GM21360 (cell line): ENCODE results near the gene TMED10.
"Not testable (repeated sequence)": the region's sequence is repeated elsewhere in the genome, so short reads cannot be mapped to it uniquely, and the experiment has no call there.

Experiments
- ATAC-seq: cut with Tn5 transposase; IDR thresholded peaks from one replicate; pipeline ENCODE4 v1.9.1; 2021; ENCODE audit warnings: mild to moderate bottlenecking, moderate library complexity; ENCODE audit not compliant: unreplicated experiment

Gene TMED10

DNA sequence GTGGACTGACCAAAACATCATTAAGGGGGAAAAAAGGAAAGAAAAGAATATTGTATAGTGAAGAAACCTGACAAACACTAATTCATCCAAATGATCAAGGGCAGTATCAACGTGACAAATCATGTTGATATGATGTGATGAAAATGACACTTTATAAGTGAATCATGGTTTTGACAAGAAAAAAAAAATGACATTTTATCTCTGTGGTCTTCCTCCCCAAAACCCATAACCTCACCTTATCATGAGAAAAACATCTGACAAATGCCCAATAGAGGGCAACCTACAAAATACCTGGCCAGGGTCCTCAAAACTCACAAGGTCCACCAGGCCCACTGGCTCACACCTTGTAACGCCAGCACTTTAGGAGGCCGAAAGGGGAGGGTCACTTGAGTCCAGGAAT is 13.8 kb downstream of the TMED10 start:
- no peak for ATAC-seq

DNA sequence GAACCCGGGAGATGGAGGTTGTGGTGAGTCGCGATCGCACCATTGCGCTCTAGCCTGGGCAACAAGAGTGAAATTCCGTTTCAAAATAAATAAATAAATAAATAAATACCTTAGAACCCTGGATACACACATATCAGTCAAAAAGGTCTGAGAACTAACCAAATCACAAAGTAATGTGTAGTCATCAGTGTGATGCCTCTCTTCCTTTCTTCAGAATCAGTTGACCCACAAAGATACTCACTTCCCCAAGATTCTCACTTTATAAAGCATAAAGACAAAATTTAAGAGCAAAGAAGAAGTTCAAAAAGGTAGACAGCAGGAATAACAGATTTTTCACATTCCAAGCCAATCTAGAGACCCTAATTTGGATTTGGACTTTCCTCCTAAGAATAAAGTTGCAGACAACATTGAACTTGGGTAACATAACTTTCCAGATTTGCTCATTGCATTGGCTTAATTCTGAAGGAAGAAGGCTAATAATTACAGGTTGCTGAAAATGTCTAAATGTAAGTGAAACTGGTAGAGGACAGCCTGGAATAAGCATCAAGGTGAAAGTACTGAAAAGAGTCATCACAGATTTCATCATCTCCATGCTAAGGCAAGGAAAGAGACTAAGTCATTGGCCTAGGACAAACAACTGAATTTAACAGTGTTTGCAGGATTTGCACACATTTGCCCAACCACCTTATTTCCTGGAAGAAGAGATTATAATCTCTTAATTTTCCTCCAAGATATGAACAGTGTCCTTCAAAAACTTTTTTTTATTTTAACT is 17.4 kb downstream of the TMED10 start:
- no peak for ATAC-seq

DNA sequence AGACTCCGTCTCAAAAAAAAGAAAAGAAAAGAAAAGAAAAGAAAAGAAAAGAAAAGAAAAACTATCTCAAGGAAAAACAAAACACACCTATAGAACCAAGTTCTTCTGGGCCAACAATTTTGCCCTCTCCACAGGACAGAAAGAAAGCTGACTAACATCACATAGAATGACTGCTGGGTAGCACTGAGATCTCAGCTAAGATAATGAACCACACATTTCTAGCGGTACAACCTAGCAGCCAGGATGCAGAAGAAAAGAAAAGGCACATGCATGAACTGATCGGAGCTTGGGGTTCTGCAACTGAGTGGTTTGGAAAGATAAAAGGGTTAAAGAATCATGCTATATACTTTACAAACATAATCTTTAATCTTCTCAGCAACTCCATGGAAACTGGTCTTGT is 19.5 kb downstream of the TMED10 start:
- ATAC-seq: no peak

DNA sequence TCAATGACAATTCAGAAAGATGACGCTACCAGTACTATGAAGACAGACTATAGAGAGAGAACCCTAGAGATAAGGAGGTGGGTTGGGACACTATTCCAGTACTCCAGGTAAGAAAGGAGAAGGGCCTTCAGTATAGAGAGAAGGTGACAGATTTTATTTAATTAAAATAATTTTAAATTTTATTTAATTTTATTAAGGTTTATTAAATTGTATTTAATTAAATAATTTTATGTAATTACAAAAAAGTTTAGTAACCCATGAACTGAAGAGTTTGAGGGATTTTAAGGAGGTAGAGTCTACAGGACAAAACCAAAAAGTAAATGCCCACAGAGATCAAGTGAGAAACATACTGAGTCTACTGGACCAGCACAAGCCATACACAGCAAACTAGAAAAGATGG is 20.3 kb downstream of the TMED10 start:
- ATAC-seq: no peak

DNA sequence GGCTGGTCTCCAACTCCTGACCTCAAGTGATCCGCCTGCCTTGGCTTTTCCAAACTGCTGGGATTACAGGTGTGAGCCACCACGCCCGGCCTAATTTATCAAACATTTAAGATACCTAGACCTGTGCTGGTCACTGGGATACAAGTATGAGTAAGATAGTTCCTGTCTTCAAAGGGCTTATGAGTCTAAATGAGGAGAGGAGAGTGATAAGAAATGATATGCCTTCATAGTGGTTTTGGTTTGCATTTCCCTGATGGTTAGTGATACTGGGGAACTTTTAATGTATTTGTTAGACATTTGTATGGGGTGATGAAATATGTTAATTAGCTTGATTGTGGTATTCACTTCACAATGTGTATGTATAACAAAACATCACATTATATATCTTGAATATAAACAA is 21.2 kb downstream of the TMED10 start:
- no peak for ATAC-seq

DNA sequence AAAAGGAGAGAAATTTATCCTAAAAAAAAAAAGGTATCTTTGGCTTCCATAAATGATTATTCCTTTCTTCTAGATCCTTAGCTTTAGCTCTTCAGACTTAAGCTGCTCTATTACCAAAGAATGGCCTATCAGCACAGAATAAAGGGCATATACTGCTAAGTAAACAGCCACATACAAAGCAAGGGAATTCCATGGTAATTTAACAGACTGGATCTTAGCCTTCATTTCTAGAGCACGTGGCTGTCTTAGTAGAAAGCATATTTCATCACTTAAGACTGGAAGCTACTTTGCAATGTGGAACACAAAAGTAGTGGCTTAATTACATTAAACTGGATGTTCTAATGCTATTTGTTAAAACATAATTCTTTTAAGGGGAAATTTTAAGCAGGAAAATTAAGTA is 23.1 kb downstream of the TMED10 start:
- no peak for ATAC-seq

DNA sequence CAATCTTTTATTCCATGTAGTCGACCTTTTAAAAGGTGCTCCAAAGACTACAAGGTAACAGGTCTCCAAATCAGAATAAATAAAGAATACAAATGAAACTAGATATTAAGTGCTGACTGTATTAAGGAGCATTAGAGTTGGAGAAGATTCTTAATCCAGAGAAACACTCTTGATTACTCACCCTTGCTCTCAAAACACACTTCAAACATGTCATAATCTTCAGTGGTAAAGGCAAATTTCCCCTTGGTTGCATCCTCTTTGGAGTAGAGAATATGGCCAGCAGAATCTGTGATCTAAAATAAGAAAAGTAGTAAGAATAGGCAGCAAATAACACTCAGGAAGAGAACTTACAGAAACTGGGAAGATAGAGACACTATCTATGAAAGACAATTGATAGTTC is 24.6 kb downstream of the TMED10 start:
- ATAC-seq: no peak

DNA sequence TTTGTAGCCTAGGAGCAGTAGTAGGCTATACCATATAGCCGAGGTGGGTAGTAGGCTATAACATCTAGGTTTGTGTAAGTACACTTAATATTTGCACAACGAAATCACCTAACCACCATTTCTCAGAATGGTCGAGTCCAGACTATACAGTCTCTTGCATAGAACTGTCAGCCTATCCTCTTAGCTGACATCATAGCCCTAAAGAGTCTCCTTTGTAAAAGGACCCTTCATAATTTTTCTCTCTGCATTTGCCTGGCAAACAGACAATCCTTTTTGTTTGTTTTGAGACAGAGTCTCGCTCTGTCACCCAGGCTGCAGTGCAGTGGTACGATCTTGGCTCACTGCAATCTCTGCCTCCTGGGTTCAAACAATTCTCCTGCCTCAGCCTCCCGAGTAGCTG is 25.8 kb downstream of the TMED10 start:
- not testable (repeated sequence) for ATAC-seq

DNA sequence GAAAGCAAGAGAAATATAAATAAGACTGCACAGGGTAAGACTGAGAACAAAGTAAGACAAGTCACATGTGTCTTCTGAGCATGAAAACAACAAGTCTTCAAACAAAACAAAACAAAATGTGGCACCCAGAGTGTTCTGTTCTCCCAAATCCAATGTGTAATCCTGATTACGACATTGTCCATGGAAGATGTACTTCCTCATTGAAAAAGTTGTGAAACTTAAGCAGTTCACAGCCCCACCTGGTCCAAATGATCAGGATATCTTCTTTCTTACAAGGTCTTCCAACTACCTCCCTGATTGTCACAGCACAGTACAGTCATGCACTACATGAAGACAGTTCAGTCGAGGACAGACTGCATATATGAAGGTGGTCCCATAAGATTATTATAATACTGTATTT is 26.3 kb downstream of the TMED10 start:
- no peak for ATAC-seq

DNA sequence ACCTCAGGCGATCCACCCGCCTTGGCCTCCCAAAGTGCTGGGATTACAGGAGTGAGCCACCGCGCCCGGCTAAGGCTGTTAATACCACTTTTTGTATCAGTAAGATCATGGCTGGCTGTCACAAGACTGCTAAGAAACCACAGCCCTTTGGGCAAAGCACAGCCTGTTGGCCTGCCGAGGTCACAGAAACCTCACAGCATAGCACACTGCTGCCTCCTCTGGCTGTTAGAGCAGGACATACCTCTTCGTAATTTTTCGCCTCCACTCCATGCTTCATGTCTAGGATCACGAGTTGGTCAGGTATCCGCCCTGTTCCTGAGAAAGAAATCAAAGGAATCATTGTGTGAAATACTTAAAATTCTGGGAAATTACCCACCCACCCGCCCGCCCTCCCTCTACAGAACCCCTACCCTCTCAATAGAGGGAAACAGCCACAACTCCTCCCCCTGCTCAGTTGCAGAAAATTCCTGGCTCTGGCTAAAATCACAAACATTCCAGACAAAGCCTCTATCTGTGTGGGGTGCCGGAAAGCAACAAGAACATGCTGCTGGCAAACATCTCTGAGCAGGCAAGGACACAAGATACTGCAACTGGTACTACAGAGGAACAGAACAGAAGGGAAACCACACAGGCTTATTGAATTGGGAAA is 28.9 kb downstream of the TMED10 start:
- no peak for ATAC-seq

DNA sequence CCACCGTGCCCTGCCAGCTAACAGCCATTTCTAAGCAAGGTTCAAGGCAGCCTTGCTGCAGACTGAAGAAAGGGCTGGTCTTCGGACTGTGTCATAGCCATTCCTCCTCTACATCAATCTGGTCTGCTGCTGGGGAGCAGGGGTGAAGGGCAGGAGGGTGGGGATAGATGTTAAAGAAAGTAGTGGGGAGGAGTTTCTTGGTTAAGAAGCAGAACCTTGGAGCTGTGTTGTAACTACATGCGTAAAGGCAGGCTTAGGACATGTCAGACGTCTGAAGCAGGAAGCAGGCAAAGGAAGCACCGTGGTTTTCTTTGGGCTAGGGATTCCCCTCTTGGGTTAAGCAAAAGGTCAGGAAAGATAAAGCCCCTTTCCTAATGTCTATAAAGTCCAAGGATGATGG is 31.5 kb downstream of the TMED10 start:
- no peak for ATAC-seq

DNA sequence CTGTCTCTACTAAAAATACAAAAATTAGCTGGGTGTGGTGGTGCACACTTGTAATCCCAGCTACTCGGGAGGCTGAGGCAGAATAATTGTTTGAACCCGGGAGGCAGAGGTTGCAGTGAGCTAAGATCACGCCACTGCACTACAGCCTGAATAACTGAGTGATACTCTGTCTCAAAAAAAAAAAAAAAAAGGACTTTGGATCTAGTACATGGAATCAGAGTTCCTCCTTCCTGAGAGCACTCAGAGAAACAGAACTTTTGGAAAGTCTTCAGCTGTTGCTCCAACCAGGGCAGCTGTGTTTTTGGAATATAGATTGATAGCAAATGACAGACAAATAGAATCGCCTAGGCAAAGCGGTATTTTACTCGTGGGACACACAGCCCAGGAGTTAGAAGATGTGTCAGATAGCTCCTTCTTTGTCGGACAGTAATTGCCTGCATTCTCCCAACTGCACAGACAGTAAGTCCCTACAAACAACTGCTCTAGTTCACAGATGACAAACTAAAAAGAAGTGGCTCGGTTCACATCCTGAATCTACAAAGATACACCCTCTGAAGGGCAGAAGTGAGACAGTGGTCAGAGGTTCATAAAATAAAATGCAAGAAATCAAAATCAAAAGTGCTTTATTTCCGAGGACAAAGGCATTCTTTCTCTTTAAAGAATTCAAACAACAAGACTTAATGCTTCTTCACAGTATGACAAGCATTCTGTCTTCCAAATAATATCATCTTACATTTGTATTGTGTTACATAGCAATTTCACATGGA is 32.5 kb downstream of the TMED10 start:
- ATAC-seq: no peak

DNA sequence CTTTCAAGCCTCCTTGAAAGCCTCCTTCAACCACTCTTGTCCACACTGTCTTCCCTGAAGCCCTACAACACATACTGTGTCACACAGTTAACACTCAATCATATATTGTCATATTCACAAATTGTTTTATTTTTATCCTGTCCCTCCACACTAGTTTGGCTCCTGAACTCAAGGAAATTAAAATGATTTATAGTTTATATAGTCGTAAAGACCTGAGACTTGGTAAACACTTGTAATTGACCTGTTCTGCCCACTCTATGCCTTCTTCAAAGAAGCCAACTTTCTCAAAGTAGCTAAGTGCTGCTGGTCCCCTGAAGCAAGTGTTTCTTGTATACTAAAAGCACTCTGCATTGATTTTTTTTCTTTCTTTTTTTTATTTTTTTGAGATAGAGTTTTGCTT is 33.9 kb downstream of the TMED10 start:
- no peak for ATAC-seq

DNA sequence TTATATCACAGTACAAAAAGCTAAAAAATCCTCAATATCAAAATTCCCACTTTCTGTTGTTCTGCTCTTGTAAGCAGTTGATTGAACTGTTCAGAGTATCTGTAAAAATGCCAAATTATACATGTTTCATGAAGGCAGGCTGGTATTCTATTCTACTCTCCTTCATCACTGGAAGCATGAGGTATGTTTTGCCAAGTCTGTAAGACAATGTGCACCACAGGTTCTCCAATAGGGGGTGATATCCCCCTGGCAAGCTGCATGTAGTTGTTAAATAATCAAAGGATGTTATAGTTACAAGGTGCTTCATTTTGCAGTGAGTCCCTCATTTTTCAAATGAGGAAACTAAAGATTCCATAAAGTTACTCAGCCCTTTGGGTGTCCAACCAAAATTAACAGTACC is 34.4 kb downstream of the TMED10 start:
- no peak for ATAC-seq

DNA sequence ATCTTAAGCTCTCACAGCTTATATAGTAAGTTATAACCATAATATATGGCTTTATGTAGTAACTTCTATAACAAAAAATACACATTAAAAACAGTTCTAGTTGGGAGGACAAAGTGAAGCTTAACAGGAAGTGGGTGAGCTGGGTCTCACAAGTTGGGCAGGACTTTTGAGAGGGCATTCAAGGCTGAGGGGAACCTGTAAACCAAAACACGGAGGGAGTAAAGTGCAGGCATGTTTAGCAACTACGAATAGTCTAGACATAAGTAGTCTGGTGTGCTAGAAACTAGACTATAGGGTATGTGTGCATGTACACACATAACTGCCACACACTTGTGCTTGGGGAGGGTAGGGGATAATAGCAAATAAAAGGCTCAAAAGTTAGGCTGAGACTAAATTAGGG is 35.4 kb downstream of the TMED10 start:
- ATAC-seq: no peak

DNA sequence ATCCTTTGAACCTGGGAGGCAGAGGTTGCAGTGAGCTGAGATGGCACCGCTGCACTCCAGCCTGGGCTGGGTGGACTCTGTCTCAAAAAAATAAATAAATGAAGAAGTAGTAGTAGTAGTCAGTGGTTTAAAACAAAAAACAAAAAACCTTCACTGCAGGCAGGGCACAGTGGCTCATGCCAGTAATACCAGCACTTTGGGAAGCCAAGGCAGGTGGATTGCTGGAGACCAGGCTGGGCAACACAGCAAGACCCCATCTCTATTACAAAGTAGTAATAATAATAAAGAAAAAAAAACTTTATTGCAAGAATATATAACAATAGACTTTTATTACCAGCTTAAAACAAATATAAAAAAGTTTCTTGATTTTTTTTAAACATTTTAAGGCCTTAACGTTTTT is 35.8 kb downstream of the TMED10 start:
- ATAC-seq: no peak

DNA sequence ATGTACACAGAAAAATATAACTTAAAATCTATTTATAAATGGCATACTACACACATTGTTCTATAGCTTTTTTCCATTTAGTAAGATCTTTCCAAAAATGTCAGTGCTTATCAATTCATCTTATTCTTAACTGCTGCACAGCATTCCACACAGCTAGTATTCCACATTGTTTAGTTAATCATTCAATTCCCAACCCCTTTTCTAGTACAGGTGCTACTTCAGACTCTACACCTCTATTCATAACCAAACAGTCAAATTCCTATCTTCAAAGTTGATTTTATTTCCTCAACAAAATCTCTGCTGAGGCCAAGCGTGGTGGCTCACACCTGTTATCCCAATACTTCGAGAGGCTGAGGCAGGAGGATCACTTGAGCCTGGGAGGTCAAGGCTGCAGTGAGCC is 37.2 kb downstream of the TMED10 start:
- ATAC-seq: no peak

DNA sequence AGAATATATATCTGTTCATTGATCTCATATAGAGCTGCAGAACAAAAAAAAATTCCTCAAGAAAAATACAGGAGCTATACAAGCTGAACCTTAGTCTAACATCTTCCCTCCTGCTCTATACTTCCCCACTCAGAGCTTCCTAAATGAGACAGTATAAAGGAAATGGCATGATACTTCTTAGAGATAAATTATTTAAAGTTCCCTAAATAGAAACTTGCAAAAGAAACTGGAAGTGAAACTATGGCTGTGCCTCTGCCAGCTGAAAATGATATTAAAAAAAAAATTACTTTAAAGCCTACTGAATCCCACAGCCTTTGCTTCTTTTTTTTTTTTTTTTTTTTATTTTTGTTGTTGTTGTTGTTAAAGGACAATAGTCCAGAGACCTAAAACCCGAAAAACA is 37.9 kb downstream of the TMED10 start:
- no peak for ATAC-seq

DNA sequence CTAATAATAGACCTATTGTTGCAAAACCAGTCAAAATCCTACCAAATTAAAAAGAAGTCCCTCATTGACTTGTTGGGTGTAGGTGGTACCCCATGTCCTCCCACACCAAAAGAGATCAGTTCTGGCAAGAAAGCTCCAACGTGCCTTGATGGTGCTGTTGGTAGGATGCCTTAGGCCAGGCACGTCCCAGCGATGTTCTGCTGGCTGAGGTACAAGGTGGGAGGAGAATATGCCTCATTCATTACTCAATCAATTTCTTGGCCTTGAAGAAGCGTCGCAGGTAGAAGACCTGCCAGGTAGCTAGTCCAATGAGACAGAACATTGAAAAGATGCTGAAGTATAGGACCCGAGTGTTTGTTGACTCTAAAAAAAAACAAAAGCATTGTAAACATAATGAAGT is 41.8 kb downstream of the TMED10 start:
- no peak for ATAC-seq

DNA sequence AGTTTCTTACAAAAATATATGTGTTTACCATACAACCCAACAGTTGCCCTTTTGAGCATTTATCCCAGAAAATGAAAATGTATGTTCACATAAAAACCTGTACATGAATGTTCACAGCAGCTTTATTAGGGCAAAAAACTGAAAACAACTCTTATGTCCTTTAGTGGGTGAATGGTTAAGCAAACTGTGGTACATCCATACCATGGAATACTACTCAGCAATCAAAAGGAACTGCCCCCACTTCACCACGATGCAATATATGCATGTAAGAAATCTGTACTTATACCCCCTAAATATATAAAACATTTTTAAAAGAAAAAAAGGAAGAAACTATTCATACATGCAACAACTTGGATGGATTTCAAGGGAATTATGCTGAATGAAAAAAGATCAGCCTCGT is 42.8 kb downstream of the TMED10 start:
- ATAC-seq: no peak

DNA sequence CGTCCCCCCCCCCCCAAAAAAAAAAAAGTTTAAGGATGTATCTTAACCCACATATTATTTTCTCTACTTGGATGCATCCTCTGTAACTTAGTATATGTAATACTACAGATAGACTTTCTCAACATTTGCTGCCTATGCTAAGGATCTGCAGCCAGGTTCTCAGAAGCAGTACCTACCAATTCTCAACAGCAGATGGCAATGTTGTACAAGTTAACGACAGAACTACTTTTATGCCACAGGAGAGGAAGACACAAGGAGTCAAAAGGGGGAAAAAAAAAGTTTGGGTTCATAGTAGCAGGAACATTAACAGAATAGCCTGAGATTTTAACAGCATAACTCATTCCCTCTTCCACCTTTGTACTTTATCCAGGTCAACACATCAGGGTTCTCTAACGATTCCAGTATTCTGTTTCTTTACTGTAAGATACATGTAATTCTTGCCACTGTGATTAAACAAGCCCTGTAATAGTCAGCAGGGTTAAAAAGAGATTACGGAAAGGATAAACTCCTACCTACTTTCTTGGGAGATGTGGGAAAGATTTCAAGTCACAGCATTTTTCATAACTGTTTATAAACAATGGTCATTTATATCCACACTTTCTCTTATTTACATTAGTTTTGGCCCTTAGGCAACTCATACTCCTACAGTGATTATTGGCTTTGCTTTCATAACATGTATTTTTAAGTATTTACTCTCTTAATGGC is 43.9 kb downstream of the TMED10 start:
- no peak for ATAC-seq
